Keratinocyte (primary cell): ENCODE data around the gene ZBTB21.

ENCODE experiments used
- CTCF ChIP-seq, 3 experiments: IDR thresholded peaks in 1 of 3; conservative IDR thresholded peaks in 1 of 3; optimal IDR thresholded peaks in 1 of 3; 2 replicates in 2 of 3; 3 replicates in 1 of 3; pipeline versions ENCODE3 to v1.5.1; 2011; ENCODE audit warnings: low read length in 3 of 3, mild to moderate bottlenecking in 3 of 3, moderate library complexity in 2 of 3, control low read depth in 1 of 3, inconsistent platforms in 1 of 3; ENCODE audit not compliant: insufficient read depth in 2 of 3; ENCODE audit errors: extremely low read depth in 1 of 3
- EZH2 ChIP-seq: IDR thresholded peaks from one replicate; pipeline ENCODE4 v1.6.1; 2012; ENCODE audit warnings: inconsistent platforms, mild to moderate bottlenecking, low read length, moderate library complexity

- TF ChIP-seq EZH2 (no peak), CTCF (optimal IDR thresholded peaks at IDR 0.05 in 1 of 3, IDR thresholded peaks at IDR 0.05 in 1 of 3, conservative IDR thresholded peaks at IDR 0.05 in 1 of 3; ENCODE audit: extremely low read depth in 1 of 3, insufficient read depth in 2 of 3, low read length in 3 of 3) (no peak)
These were observed 54.6 kb downstream of the ZBTB21 start for GRCh38 chr21:41955516-41955915.
